HUDEP-2 (cell line): ENCODE results near the gene TMEM131L.
"Not testable (repeated sequence)": the region's sequence is repeated elsewhere in the genome, so short reads cannot be mapped to it uniquely, and the experiment has no call there.

Experiments used
- DNase-seq, 76 experiments: peaks; one replicate each; lab custom pipeline; 2025; ENCODE audit not compliant: unreplicated experiment in 76 of 76; lab: John Stamatoyannopoulos, UW

TMEM131L gene

DNA sequence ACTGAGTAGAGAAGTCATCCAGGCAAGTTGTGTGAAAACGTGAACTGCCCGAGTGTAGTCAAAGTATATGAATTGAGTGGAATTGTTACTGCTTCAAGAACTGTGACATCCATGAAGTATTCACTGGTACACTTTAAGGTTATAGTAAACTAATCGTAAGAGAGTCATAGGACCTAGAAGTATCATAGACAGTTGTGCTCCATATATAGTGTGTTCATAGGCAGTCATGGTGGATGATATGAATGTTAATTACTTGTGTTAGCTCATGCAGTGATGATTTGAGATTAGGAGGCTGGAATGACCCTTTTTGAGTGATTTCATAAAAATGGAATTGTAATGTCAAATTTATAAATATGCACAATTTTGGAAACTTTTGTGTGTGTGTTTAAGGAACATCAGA is 136.6 kb downstream of the TMEM131L start:
- DNase-seq: no peak

DNA sequence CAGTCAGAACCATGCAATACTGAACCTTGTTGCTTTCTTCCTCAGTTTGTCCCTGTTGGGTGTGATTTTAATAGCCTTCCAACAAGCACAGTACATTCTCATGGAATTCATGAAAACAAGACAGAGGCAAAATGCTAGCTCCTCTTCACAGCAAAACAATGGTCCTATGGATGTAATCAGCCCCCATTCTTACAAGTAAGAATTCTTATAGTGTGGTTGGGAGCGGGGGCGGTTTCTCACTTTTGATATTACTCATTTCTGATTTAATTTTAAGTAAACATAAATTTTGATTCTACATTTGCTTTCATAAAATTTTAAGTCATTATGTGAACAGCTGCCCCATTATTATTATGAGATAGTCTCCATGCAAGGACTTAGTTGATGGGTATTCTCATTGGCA is 137.1 kb downstream of the TMEM131L start:
- no peak for DNase-seq

- DNase-seq: no peak
Observed at GRCh38 chr4:153603835-153604234, 137.7 kb downstream of the TMEM131L start.

- DNase-seq: not testable (repeated sequence)
Observed at GRCh38 chr4:153609070-153609469, 142.9 kb downstream of the TMEM131L start.

- peak in 1 of 76 experiments; percentile 2 for DNase-seq
Observed at GRCh38 chr4:153610623-153611376, 144.6 kb downstream of the TMEM131L start.

GRCh38 chr4:153611679-153612078 is 145.5 kb downstream of the TMEM131L start:
- no peak for DNase-seq

DNA sequence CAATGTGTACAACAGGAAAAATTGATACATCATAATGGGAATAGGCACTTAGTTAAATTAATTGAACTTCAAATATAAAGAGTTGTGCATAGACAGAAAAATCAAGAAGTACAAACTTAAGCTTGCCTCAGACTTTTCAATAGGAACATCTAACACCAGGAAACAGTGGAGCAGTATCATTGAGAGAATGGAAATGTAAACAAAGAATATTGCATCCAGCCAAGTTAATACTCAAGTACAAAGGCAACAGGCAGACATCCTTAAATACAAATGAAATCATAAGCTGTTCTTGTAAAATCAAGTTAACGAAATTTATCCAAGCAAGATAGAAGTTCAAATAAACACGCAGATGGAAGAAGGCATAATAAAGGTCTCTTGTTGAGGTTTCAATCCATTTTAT is 146.7 kb downstream of the TMEM131L start:
- no peak for DNase-seq

GRCh38 chr4:153616006-153616555 is 149.9 kb downstream of the TMEM131L start:
- no peak for DNase-seq

- no peak for DNase-seq
Observed at GRCh38 chr4:153618833-153619232, 152.7 kb downstream of the TMEM131L start.

DNA sequence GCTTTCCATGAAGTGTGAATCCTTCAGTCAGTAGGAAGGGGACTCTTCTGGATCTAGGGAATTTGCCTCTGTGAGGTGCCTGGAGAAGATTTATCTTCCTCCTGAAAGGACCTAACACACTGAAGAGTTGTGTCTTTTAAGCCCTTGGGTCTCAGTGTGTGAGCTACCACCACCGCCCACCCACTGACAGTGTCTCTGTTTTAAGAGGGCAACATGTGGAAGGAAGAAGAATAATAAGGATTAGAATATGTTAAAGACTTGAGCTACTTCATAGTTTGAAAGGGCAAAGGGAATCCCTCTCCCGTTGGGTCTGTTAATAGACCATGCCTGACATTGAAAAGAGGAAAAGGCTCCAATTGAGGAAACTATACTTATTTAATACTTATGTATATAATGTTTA is 153.7 kb downstream of the TMEM131L start:
- DNase-seq: no peak

DNA sequence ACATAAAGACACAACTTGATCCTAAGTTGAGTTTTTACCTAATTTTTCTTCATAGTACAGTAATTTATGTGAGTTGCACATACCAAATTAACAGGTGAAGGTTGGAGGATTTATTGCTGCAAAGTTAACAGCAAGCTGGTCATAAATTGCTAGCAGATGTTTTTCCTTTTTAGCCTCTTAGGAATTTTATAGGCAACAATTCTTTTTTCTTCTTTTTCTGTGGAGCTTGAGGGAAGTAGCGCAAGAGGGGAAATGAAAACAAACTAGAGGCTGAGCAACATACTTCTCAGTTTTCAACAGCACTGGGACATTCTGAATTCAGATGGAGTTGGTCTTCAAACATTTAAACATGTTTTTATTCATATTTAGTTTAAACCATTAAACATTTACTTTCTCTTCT is 154.2 kb downstream of the TMEM131L start:
- no peak for DNase-seq

DNA sequence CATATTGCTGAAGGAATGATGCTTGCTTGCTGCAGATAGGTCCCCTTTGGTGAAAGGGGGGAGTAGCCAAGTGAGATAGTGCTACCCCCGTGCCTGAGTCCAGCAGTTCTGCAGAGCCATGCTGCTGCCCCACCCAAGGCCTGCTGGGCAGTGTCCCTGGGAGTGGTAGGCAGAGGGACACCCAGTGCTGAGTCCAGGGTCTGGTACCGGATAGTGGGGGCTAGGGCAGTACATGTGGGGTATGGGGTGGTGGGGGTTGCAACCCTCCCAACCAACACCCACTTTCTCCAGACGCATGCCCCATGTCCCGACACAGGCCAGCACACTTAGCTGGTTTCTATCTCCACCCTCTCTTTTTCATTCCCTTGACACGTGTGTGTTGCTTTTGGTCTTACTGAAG is 155.9 kb downstream of the TMEM131L start:
- DNase-seq: no peak

DNA sequence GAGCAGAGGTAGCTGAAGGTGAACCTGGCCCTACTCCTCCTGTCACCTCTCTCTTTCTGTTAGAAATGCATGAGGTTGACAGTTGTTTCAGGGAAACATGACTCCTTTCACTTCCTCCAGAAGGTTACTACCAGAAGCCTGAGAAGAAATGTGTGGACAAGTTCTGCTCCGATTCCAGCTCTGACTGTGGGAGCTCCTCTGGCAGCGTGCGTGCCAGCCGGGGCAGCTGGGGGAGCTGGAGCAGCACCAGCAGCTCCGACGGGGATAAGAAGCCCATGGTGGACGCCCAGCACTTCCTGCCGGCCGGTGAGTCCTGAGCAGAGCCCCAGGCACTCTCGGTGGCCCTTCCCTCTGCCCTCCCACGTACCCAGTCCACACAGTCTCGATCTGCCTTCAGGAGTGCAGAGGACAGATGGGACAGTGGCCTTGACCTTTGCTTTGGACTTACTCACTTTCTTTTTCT is 156.6 kb downstream of the TMEM131L start:
- no peak for DNase-seq

- no peak for DNase-seq
Observed at GRCh38 chr4:153623491-153623890, 157.3 kb downstream of the TMEM131L start.

DNA sequence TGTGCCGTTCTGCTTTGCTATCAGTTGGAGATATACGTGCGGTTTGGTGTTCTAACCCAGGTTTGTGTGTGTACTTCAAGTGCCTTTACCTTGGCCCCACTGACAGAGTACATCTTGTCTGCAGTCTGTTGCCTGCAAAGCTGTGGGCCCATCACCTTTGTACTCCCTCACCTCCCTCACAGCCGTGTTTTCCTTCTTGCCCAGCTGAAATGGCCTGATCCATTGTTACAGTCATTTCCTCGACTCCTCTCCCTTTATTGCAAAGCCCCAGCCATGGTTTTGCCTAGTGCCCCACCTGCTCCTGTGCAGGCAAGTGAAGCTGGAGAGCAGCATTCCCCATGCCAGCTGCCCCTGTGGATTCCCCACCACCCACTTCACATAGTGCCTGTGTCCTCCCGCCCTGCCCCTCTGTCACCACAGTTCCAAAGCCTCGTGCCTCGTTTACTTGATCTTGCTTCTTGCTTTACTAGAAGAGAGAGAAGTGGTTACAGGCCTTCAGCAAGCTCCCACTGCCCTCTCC is 162.7 kb downstream of the TMEM131L start:
- DNase-seq: no peak

GRCh38 chr4:153629776-153630175 is 163.6 kb downstream of the TMEM131L start:
- no peak for DNase-seq

DNA sequence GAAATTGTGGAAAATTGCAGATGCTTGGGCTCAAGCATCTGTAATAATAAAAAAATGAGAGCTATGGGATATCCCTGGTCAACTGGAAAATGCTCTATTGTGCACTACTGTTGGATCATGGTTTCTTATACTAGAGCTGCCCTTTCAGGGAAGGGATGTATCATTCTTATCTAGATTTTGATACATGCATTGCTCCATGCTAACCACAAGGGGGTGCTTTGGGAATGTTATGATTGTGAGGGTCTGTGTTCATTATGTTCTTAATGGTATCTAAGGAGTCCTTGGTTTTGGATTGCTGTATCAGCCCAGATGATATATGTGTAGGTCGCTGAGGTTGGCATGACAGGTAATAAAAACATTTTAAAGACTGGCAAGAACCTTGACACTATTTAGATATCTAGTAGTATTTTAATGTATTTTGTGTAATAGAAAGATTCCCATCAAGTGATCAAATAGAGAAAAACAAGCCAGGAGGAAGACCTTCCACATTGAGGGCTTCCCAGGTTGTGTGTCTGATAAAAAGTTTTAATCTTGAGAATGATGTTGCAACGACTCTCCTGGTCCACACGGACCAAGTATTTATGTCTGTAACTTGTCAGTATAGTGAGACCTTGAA is 168.7 kb downstream of the TMEM131L start:
- peak in 4 of 76 experiments; percentile 2 to 17 (median 4) for DNase-seq

GRCh38 chr4:153635846-153636245 is 169.7 kb downstream of the TMEM131L start:
- no peak for DNase-seq

- DNase-seq: no peak
Observed at GRCh38 chr4:153637201-153637600, 171.0 kb downstream of the TMEM131L start.

GRCh38 chr4:153638011-153638410 is 171.9 kb downstream of the TMEM131L start:
- no peak for DNase-seq

- DNase-seq: no peak
Observed at GRCh38 chr4:153638999-153639398, 172.8 kb downstream of the TMEM131L start.
